HG03060 (cell line): ENCODE measurements around the gene FRMD4A.
"Not testable (repeated sequence)": the region's sequence is repeated elsewhere in the genome, so short reads cannot be mapped to it uniquely, and the experiment has no call there.

Source experiments
- ATAC-seq: cut with Tn5 transposase; IDR thresholded peaks from one replicate; pipeline ENCODE4 v1.9.1; 2021; ENCODE audit warnings: low read depth, moderate number of reproducible peaks; ENCODE audit not compliant: unreplicated experiment

Gene FRMD4A

GRCh38 chr10:13775786-13776775, 554.6 kb downstream of the FRMD4A start:
- ATAC-seq = no peak

GRCh38 chr10:13774303-13774893, 556.3 kb downstream of the FRMD4A start:
- ATAC-seq = no peak

- ATAC-seq = no peak
Observed at GRCh38 chr10:13773496-13774170, 557.1 kb downstream of the FRMD4A start.

GRCh38 chr10:13773043-13773442, 557.7 kb downstream of the FRMD4A start:
- no peak for ATAC-seq

- ATAC-seq = no peak
Observed at GRCh38 chr10:13771992-13772391, 558.7 kb downstream of the FRMD4A start.

GRCh38 chr10:13770760-13771493, 559.8 kb downstream of the FRMD4A start:
- no peak for ATAC-seq

- peak; percentile 61 for ATAC-seq
Observed at GRCh38 chr10:13769946-13770345, 560.8 kb downstream of the FRMD4A start.

GRCh38 chr10:13767676-13768178, 563.0 kb downstream of the FRMD4A start:
- no peak for ATAC-seq

GRCh38 chr10:13767148-13767547, 563.6 kb downstream of the FRMD4A start:
- ATAC-seq = not testable (repeated sequence)

GRCh38 chr10:13765641-13766341, 564.9 kb downstream of the FRMD4A start:
- ATAC-seq = no peak

- no peak for ATAC-seq
Observed at GRCh38 chr10:13761490-13762091, 569.1 kb downstream of the FRMD4A start.

- no peak for ATAC-seq
Observed at GRCh38 chr10:13759168-13759567, 571.6 kb downstream of the FRMD4A start.

- ATAC-seq = no peak
Observed at GRCh38 chr10:13758756-13759155, 572.0 kb downstream of the FRMD4A start.

GRCh38 chr10:13758312-13758711, 572.4 kb downstream of the FRMD4A start:
- ATAC-seq = no peak

- no peak for ATAC-seq
Observed at GRCh38 chr10:13754277-13754676, 576.4 kb downstream of the FRMD4A start.

GRCh38 chr10:13751191-13751764, 579.4 kb downstream of the FRMD4A start:
- no peak for ATAC-seq

- no peak for ATAC-seq
Observed at GRCh38 chr10:13750299-13751190, 580.2 kb downstream of the FRMD4A start.

GRCh38 chr10:13745271-13745670, 585.5 kb downstream of the FRMD4A start:
- no peak for ATAC-seq
